Epithelial cell of umbilical artery (primary cell): ENCODE data around the gene TBC1D32. TPM values are rescaled to one million over a fixed set of nuclear protein-coding genes. Genes with fewer than 3 reads are reported as not detected.

Experiments
- total RNA-seq: library from RNA; depleted of rRNA; stranded (reverse); fragments of >200 nt; gene quantifications from 2 replicates; pipeline ENCODE4 v1.2.3, GENCODE V29; 2014

TBC1D32 gene
- total RNA-seq, result 4.9 and 8.2 TPM in 2 replicates

GRCh38 chr6:121334299-121335086, at the start of gene TBC1D32:
TBC1D32 (minus strand) TSS chr6:121334480; CDS start chr6:121334430, 50 bp downstream.

Other genes with a start within 250 kb of the TBC1D32 start
- gene GJA1, start 101.2 kb upstream of the TBC1D32 start, total RNA-seq, result 663 and 1,009 TPM in 2 replicates